ENCODE measurements around the gene CHAF1B. TPM values are rescaled to one million over a fixed set of nuclear protein-coding genes. Genes with fewer than 3 reads are reported as not detected.
"Not testable (repeated sequence)": the region's sequence is repeated elsewhere in the genome, so short reads cannot be mapped to it uniquely, and the experiment has no call there.

CHAF1B gene
- polyA plus RNA-seq (2012; ENCODE audit: low read depth, missing spikeins) = 8.6 TPM

DNA sequence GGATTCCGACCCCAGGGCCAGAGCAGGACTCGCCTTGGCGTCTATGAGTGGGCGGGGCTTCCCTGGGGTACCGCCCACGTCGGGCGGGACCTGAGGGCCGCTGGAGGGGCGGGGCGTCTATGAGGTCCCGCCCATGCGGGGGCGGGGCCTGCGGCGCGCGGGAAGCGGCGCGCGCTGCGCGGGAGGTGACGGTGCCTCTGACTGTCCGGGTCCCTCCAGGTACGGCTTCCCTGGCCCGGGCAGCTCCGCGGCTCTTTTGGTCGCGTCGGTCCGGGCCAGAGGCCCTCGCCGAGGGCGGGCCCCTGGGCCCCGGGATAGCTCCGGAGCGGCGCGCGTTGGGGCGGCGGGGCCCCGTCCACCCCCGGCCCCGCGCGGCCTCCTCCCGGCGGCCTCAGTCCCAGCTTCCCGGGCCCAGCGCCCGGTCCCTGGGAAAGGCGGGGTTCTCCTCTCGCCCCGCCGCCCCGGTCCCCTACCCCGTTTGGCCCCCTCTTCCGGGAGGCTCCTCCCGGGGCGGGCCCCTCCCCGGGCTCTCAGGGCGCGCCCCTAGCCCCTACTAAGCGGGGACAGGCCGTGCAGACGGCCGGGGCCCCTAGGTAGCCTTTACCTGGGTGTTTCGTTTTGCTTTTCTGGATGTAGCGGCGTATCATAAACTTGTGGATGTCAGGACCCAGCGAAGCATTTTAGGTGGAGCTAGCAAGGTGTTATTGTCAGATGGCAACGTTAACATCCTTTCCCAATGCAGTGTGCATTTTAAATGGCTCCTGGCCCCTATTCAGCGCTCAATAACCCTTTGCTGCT, at the start of gene CHAF1B:
Gene CHAF1B, plus strand, starts transcription at position 160 of the 798 bp plus-strand sequence. CDS start 745 bp downstream, outside the sequence.
- peak; percentile 81 for FAIRE-seq
- peak; percentile 91 for DNase-seq (ENCODE audit: insufficient read length, low spot score)
- TF ChIP-seq TAF1 (IDR thresholded peaks at IDR 0.05; ENCODE audit: low read depth, low read length) (peak; percentile 53; the same call in 1 of the 2 replicates), POLR2AphosphoS5 (IDR thresholded peaks at IDR 0.05; ENCODE audit: low read depth, low read length) (peak; percentile 78), PAX5 (IDR thresholded peaks at IDR 0.05; ENCODE audit: insufficient read depth, low read length, severe bottlenecking) (no peak), POLR2A (IDR thresholded peaks at IDR 0.05; ENCODE audit: low read depth, low read length) (peak; percentile 55), SPI1 (IDR thresholded peaks at IDR 0.05; ENCODE audit: low read depth, low read length) (no peak), POU2F2 (IDR thresholded peaks at IDR 0.05; ENCODE audit: low read depth, low read length) (no peak)

GRCh38 chr21:36337099-36337509, 48.1 kb upstream of the CHAF1B start:
- TF ChIP-seq TAF1 (IDR thresholded peaks at IDR 0.05; ENCODE audit: low read depth, low read length) = no peak
- no peak for TF ChIP-seq PAX5 (IDR thresholded peaks at IDR 0.05; ENCODE audit: insufficient read depth, low read length, severe bottlenecking)
- no peak for TF ChIP-seq POU2F2 (IDR thresholded peaks at IDR 0.05; ENCODE audit: low read depth, low read length)
- no peak for TF ChIP-seq SPI1 (IDR thresholded peaks at IDR 0.05; ENCODE audit: low read depth, low read length)
- no peak for TF ChIP-seq POLR2A (IDR thresholded peaks at IDR 0.05; ENCODE audit: low read depth, low read length)
- TF ChIP-seq POLR2AphosphoS5 (IDR thresholded peaks at IDR 0.05; ENCODE audit: low read depth, low read length) = no peak
- DNase-seq (ENCODE audit: insufficient read length, low spot score) = no peak
- no peak for FAIRE-seq

- FAIRE-seq = no peak
- no peak for DNase-seq (ENCODE audit: insufficient read length, low spot score)
- no peak for TF ChIP-seq SPI1 (IDR thresholded peaks at IDR 0.05; ENCODE audit: low read depth, low read length)
These were observed 46.2 kb upstream of the CHAF1B start for GRCh38 chr21:36338975-36339374.

DNA sequence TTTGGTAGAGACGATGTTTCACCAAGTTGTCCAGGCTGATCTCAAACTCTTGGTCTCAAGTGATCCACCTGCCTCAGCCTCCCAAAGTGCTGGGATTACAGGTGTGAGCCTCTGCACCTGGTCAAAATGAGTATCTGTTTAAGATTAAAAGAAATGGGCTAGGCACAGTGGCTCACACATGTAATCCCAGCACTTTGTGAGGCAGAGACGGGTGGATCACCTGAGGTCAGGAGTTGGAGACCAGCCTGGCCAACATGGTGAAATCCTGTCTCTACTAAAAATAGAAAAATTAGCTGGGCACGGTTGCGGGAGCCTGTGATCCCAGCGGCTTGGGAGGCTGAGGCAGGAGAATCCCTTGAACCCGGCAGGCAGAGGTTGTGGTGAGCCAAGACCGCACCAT, 42.6 kb upstream of the CHAF1B start:
- FAIRE-seq; DNase-seq (ENCODE audit: insufficient read length, low spot score): not testable (repeated sequence)

GRCh38 chr21:36344931-36345330, 40.3 kb upstream of the CHAF1B start:
- TF ChIP-seq POLR2AphosphoS5 (IDR thresholded peaks at IDR 0.05; ENCODE audit: low read depth, low read length) (no peak), POLR2A (IDR thresholded peaks at IDR 0.05; ENCODE audit: low read depth, low read length) (no peak), SPI1 (IDR thresholded peaks at IDR 0.05; ENCODE audit: low read depth, low read length) (no peak), TAF1 (IDR thresholded peaks at IDR 0.05; ENCODE audit: low read depth, low read length) (no peak), POU2F2 (IDR thresholded peaks at IDR 0.05; ENCODE audit: low read depth, low read length) (no peak), PAX5 (IDR thresholded peaks at IDR 0.05; ENCODE audit: insufficient read depth, low read length, severe bottlenecking) (no peak)
- no peak for DNase-seq (ENCODE audit: insufficient read length, low spot score)
- no peak for FAIRE-seq

GRCh38 chr21:36347278-36347961, 37.8 kb upstream of the CHAF1B start:
- FAIRE-seq = no peak
- no peak for TF ChIP-seq POU2F2 (IDR thresholded peaks at IDR 0.05; ENCODE audit: low read depth, low read length)
- DNase-seq (ENCODE audit: insufficient read length, low spot score) = no peak

- FAIRE-seq (no peak), DNase-seq (ENCODE audit: insufficient read length, low spot score) (no peak)
- TF ChIP-seq TAF1 (IDR thresholded peaks at IDR 0.05; ENCODE audit: low read depth, low read length) (no peak), POLR2AphosphoS5 (IDR thresholded peaks at IDR 0.05; ENCODE audit: low read depth, low read length) (no peak), POLR2A (IDR thresholded peaks at IDR 0.05; ENCODE audit: low read depth, low read length) (no peak)
These were observed 37.2 kb upstream of the CHAF1B start for GRCh38 chr21:36347962-36348328.

- DNase-seq (ENCODE audit: insufficient read length, low spot score) (no peak), FAIRE-seq (no peak)
- no peak for TF ChIP-seq TAF1 (IDR thresholded peaks at IDR 0.05; ENCODE audit: low read depth, low read length)
These were observed 35.9 kb upstream of the CHAF1B start for GRCh38 chr21:36349315-36349714.

- DNase-seq (ENCODE audit: insufficient read length, low spot score) (no peak), FAIRE-seq (no peak)
- TF ChIP-seq POLR2A (IDR thresholded peaks at IDR 0.05; ENCODE audit: low read depth, low read length) = no peak
These were observed 34.8 kb upstream of the CHAF1B start for GRCh38 chr21:36350282-36350910.

GRCh38 chr21:36354918-36355680, 30.1 kb upstream of the CHAF1B start:
- no peak for DNase-seq (ENCODE audit: insufficient read length, low spot score)
- no peak for FAIRE-seq
- TF ChIP-seq POU2F2 (IDR thresholded peaks at IDR 0.05; ENCODE audit: low read depth, low read length) (no peak), POLR2AphosphoS5 (IDR thresholded peaks at IDR 0.05; ENCODE audit: low read depth, low read length) (no peak), PAX5 (IDR thresholded peaks at IDR 0.05; ENCODE audit: insufficient read depth, low read length, severe bottlenecking) (no peak), POLR2A (IDR thresholded peaks at IDR 0.05; ENCODE audit: low read depth, low read length) (no peak), SPI1 (IDR thresholded peaks at IDR 0.05; ENCODE audit: low read depth, low read length) (no peak), TAF1 (IDR thresholded peaks at IDR 0.05; ENCODE audit: low read depth, low read length) (no peak)

All from GM12891 (cell line).